A549 treated with Hydrocortisone at 1 μM for 4 hours (cell line): Measurements from ENCODE around the gene MNAT1. TPM values are rescaled to one million over a fixed set of nuclear protein-coding genes. Genes with fewer than 3 reads are reported as not detected.

Experiments used
- total RNA-seq: library from RNA; stranded (reverse); fragments of 200-300 nt; extraction: Qiagen RNA extraction; gene quantifications from 5 replicates; pipeline ENCODE4 v1.2.3, GENCODE V29; 2022

MNAT1 gene
- total RNA-seq, result 39.5 to 46.1 TPM (median 41.9 TPM) in 5 replicates

GRCh38 chr14:60734465-60735242 is at the start of gene MNAT1:
TSS of gene MNAT1 (plus strand) at chr14:60734761. CDS start at chr14:60734863, 102 bp downstream.

DNA sequence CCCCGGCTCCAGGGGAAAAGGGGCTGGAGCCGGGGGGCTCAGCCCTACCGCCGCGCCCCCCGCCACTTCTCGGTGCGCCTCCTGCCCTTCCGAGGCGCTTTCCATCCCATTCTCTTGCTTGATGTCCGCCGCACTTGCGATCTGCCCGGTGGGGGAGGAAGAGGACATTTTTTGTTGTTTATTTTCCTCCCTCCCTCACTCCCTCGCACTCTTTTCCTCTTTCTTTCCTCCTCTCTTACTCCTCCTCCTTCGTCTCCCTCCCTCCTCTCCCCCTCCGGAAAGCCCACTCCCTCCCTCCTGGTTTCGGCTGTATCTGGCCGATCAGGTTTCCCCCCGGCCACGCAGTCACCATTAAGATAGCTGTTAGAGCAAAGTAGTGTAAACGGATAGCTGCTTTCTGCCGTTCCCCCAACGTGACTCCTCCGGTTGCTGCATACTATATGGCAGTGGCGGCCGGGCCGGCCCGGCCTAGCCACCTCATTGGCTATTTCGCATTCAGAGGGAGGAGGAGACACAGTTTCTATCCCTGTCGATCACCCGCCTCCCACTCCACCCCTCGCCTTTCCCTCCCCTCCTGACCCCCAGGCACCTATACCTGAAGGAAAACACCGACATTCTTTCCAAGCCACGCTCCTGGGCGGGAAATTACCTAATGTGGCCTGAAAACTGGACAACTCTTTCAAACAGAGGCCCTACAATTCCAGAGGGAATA is 10.5 kb upstream of the MNAT1 start, which contains the start of gene SIX4:
SIX4 (minus strand) TSS at position 445 of the 712 bp plus-strand sequence; CDS start at position 168, 277 bp downstream.

DNA sequence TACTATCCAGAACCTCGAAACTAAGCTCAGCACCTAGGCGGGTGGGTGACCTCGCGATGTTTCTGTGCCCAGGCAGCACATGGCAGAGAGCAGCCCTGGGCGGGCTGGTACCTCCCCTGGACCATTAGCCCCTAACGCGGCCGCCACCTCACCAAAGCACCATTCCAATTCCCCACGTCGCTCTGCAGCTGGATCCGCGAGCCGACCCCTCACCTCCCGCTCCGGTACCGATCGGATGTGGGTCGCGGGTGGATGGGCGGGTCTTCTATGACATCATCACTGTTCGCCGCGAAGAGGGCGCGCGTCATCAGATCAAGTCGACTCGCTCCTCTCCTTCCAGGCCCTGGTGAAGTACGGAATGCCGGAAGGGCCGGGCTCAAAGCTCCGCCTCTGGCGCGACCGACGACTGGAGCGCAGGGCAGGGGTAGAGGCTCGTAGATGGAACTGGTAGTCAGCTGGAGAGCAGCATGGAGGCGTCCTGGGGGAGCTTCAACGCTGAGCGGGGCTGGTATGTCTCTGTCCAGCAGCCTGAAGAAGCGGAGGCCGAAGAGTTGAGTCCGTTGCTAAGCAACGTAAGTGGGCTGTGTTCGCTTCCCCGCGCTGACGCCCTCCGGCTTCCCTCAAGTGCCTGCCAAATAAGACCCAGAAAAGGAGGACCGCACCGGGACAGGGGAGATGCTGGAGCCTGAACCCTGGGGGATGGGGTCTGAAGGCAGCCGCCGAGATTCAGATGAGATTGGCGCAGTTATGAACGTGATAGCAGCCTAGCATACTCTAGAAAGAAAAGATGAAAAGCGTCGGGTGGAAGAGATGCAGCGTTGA is 246.5 kb downstream of the MNAT1 start, which contains the start of the genes SLC38A6 and TRMT5:
SLC38A6 (plus strand) TSS at position 435 of the 822 bp plus-strand sequence; CDS start at position 468, 33 bp downstream.
TRMT5 (minus strand) TSS at position 269 of the 822 bp plus-strand sequence; CDS start at position 163, 106 bp downstream.

Other genes with a start within 250 kb of the MNAT1 start
- gene C14orf39, start 248.7 kb upstream of the MNAT1 start, total RNA-seq, result not detected in 5 replicates
- not detected in 5 replicates for gene SIX6, start 225.6 kb upstream of the MNAT1 start, total RNA-seq
- gene SIX1, start 85.3 kb upstream of the MNAT1 start, total RNA-seq, result 5.3 to 7.5 TPM (median 7.1 TPM) in 5 replicates
- 1.1 to 3.1 TPM (median 2.8 TPM) in 5 replicates for gene SIX4, start 10.4 kb upstream of the MNAT1 start, total RNA-seq
- 12.7 to 16.5 TPM (median 15.7 TPM) in 5 replicates for gene TRMT5, start 246.3 kb downstream of the MNAT1 start, total RNA-seq
- 16.8 to 19.7 TPM (median 18.1 TPM) in 5 replicates for gene SLC38A6, start 246.5 kb downstream of the MNAT1 start, total RNA-seq